HG03025 (cell line): ENCODE data around the gene SLC22A3.

ENCODE experiments used
- ATAC-seq: cut with Tn5 transposase; IDR thresholded peaks from one replicate; pipeline ENCODE4 v1.9.1; 2021; ENCODE audit warnings: mild to moderate bottlenecking, moderate library complexity; ENCODE audit not compliant: unreplicated experiment, low FRiP score

The SLC22A3 gene

DNA sequence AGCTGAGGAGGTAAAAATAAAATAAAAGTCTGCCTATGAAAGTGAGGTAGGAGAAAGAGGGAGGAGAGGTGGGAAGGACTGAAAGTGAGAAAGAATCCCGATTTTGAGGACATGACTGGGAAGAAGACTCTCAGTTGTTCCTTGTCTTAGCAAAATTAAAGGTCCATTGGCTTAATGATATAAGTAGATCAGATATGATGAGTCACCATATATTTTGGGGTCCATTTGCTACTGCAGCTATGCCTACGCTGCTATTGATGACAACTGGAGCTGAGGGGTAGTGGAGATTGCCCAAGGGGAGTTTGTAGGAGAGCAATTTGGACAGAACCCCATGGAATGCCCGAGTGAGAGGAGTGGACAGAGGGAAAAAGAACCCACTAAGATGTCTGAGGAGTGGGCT is 15.1 kb upstream of the SLC22A3 start:
- no peak for ATAC-seq

DNA sequence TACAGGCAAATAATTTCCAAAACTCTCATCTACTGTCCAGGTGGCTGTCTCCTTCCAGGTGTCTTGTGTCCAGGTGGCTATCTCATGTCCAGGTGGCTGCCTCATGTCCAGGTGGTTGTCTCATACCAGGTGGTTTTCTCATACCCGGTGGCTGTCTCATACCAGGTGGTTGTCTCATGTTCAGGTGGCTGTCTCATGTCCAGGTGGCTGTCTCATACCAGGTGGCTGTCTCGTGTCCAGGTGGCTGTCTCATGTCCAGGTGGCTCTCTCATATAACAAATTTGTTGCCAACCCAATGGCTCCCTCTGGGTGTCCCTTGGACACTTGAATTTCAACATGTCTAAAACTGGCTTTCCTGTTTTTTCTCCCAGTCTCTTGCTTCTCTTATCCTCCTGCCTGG is 14.3 kb upstream of the SLC22A3 start:
- no peak for ATAC-seq

DNA sequence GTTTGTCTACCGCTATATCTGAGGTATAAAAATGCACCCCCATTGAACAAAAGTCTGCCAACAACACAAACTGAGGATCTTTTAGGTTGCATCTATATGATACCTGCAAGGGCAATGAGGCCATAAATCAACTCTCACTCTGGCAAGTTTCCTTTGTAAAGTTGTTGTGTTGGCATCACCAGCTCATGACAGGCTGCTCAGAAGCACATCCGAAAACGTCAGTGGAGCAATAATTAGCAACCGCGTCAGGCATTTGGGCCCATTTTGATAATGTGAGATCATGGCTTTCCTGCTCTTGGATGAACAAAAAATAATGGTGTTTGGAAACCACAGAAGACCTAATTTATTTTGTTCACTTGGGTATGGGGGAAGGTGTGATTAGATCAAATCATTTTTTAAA is 12.0 kb upstream of the SLC22A3 start:
- ATAC-seq, result no peak

DNA sequence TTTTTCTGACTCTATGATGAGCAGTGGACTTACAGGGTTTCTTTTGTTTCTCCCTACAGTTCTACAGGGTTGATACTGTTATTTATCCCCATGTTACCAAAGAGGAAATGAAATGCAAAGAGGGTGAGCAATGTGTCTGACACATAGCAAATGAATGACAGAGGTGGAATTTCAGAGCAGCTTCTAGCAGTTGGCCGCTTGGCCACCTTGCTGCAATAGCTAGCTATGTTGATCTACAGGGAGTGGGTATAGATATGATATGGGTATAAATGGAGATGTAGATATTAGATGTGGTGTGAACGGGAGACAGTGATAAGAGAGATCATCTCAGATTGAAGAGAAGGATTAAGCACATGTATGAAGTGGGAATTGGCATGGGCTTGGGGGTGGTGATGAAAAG is 10.9 kb upstream of the SLC22A3 start:
- ATAC-seq, result no peak

DNA sequence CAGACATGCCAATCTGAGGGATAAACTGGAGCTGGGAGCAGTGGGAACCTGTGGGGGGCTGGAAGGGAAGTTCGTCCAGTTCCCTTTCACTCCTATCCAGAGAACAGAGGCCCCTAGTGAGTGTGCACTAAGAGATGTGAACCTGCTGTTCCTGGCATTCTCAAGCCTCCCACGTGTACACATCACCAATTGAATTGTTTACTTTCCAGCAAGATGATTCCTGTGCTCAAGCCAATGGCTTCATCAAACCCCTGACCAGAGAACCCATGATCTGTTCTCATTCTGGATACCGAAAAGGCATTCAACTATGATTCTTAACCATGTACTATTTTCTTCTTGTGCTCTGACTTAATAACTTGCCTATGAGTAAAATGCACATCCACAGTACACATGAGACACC is 10.2 kb upstream of the SLC22A3 start:
- ATAC-seq, result no peak

DNA sequence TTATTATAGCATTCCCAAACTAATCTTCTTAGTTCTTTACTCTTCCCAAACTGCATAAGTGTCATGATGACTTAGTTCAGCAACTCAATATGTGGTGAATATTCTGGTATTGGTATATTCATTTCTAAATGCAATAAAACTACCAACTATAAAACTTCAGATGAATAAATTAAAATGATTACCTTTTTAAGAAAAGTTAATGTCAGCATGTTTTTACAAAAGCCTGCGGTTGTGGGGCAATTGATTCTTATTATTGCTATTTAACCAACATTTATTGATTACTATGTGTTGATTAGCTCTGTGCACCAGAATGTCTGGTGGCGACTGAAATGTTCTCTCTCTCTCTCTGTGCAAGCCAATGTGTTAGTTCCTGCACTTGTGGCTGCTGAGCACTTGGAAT is 5.0 kb upstream of the SLC22A3 start:
- ATAC-seq, result no peak

DNA sequence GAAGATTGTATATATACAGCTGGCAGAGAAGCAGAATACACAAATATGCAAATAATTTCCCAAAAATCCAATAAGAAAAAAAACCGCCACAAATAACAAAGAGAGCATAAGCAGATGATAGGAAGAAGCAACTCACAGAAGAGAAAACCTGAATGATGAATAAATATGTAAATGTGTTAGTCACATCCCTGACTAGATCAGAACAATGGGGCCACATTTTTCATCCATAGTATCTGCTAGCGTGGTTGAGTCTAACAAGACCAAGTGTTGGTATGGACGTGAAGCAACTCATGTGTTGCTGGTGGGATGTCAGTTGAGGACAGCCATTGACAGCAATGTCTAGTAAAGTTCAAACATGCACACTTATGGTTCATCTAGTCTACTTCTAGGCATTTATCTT is 3.9 kb upstream of the SLC22A3 start:
- no peak for ATAC-seq

- no peak for ATAC-seq
Measured at GRCh38 chr6:160347259-160348222, 637 bp upstream of the SLC22A3 start.

DNA sequence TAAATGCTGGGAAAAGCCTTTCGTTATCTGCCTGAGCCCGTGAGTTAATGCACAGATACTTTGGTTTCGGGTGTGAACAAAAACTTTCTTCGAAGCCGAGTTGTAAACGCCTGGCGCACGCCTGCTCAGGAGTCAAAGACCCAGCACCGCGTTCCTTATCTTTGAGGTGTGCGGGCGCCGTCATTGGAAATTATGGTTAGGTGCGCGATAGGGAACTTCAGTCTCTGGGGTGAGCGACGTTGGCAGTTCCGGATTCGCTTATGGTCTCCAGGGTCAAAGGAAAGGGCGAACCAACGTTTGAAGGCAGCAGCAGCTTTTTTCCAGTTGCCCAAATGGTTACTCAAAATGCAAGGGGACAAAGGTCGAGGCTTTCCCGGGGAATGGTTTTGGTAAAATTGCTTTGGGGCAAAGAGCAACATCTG is 853 bp downstream of the SLC22A3 start:
- ATAC-seq, result no peak

DNA sequence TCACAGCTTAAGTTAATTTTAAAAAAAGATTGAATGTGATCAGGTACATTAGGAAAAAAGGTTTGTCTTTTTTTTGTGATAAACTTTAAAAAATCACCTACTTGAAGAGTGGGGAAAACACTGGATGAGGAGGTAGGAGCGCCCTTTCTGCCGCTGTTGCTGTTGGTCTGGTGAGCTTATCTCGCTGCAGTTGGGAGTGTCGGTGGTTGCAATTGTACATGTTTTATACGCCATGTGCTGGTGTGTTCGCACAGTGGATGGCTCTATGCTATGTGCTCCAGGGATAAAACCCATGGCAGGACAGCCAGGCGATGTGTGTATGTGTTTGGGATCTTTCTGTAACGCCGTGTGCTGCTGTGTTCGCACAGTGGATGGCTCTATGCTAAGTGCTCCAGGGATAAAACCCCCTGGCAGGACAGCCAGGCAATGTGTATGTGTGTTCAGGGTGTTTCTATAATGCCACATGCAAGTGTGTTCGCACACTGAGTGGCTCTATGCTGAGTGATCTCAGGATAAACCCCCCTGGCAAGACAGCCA is 1.7 kb downstream of the SLC22A3 start:
- ATAC-seq, result no peak

- ATAC-seq, result no peak
Measured at GRCh38 chr6:160353950-160354496, 5.8 kb downstream of the SLC22A3 start.

DNA sequence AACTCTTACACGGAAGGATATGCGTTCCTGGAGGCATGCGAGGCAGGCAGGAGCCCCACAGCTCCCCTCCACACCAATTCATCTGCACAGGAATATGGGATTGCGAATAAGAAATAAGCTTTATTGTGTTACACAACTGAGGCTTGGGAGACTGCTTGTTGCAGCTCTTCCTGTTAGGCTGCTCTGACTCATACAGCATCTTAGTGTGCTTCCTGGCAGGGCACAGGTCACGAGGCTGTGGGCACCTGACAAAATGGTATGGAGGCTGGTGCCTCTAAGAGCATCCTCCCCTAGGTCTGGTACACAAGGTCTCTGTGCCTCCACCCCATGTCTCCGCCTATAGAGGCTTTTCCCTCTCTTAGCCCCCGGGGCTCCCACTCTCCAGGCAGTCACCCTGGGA is 6.8 kb downstream of the SLC22A3 start:
- no peak for ATAC-seq

DNA sequence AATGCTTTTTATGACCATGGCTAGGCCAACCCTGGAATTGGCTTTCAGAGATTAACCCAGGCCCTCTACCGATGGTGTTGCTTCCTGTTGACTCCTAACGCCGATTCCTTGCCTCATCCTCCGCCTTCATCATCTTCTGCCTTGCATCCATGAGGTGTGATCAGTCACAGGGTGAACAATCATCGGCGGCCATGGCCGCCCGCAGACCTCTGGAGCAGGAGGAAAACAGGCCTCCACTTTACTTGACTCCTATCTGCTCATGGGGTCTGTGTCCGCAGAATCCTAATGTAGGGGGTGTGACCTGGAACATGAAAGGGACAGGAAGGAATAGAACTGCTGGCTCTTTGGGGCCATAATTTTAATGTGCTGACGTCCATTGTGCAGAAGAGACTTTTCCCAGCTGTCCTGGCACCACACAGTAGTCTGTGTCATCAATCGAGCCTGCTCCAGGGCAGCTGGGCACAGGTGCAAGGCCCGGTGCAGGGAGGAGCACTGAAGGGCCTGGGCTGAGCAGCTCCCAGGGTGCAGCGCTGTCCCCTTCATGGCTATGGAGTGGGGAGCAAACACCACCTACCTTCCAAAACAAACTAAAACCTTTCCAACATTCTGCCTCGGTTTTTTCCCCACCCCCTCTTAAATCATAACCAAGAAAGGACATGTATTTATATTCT is 8.0 kb downstream of the SLC22A3 start:
- no peak for ATAC-seq

DNA sequence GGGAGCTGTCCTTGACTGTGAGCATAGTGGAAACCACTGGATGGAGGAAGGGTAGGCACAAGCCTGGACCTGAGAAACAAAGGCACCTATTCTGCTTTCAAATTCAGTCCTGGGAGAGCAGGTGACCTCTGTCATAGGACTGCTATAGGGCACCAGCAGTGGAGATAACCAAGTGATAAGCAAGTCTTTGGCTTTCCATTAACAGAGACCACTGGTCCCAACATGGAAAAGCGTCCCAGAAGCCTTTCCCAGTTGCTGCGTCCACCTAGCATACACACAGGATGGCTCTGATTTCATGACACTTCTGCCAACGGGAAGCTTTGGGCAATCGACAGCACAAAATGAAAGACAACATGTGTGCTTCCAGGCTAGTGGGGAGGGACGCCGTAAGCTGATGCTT is 8.9 kb downstream of the SLC22A3 start:
- ATAC-seq, result no peak

- no peak for ATAC-seq
Measured at GRCh38 chr6:160358225-160359119, 10.3 kb downstream of the SLC22A3 start.

- ATAC-seq, result no peak
Measured at GRCh38 chr6:160360955-160361354, 12.8 kb downstream of the SLC22A3 start.

DNA sequence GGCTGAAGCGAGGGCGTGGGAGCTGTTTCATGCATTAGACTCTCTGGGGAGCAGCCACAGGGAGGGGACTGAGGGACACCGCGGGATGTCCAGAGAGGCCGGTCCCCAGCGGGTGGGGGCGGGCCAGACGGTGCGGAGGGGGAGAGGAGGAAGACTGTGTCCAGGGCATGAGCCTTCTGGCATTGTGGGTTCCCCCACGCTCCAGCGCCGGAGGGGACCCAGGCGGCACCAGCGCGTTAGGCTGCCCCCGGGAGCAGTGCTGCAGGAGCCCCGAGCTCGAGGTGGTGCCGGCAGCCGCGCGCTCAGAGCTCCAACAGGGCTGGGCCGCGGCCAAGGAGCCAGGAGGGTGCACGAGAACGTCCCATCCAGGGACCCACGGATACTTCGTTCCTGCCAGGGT is 14.4 kb downstream of the SLC22A3 start:
- ATAC-seq, result no peak

DNA sequence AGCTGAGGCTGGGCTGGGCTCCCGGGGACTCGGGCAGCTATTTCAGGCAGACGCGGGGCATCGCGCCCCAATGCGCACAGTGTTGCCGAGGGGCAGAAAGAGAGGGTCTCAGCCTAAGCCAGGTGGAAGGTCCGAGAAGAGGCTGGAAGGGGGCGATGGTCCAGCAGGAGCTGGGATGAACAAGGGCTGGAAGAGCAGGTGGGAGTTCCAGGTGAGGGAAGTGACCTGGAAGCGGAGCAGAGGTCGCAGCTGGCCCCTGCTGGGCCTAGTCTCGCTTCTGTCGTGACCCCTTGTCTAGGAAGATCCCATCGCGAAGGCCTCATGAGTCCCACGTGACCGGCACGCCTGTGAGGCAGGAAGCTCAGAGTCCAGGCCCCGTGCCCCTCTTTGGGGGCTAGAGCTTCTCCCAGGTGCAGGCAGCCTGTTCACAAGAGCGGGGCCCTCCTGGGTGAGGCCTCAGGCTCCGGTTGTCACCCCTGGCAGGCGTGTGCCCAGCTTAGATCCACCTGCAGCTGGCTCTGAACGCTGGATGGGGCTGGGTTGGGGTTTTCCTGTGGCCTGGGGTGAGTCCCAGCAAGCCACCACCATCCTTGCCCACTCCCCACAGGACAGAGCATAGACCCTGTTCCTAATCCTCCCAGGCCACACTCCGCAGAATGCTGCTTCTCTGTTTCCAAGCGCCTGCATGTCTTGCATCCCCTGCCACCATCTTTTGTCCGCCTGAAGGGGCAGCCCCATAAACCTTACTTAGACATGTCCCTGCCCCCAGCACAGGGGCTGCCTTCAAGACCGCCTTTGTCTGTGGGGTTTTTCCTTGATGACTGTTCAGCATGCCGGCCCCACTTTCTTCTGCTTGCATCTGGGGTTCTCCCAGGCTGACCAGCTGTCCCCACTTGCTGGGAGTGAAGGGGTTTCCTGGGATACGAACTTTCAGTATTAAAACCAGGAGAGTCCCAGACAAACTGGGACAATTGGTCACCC is 15.1 kb downstream of the SLC22A3 start:
- no peak for ATAC-seq

DNA sequence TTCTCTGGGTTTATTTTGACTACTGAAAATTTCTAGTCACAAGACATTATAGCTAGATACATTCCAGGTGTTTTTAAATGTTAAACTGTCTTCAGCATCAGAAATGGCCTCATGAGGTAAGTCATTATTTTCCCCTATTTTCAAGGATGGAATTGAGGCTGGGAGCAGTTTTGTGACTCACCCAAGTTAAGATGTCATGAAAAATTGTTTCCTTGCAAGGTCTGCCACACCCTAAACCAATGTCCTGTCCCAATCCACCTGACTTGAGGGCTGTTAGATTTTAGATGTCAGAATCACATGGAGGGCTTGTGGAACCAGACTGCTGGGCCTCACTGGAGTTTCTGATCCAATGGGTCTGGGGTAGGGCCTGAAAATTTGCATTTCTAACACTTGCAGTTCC is 16.9 kb downstream of the SLC22A3 start:
- no peak for ATAC-seq
